SIG-M5 (cell line): Measurements from ENCODE around the gene EPX.

Source experiments
- DNase-seq: peaks from one replicate; lab custom pipeline; 2025; lab: John Stamatoyannopoulos, UW

EPX gene

GRCh38 chr17:58184986-58185761 is 7.4 kb upstream of the EPX start:
- no peak for DNase-seq

GRCh38 chr17:58186591-58186990 is 5.9 kb upstream of the EPX start:
- no peak for DNase-seq

DNA sequence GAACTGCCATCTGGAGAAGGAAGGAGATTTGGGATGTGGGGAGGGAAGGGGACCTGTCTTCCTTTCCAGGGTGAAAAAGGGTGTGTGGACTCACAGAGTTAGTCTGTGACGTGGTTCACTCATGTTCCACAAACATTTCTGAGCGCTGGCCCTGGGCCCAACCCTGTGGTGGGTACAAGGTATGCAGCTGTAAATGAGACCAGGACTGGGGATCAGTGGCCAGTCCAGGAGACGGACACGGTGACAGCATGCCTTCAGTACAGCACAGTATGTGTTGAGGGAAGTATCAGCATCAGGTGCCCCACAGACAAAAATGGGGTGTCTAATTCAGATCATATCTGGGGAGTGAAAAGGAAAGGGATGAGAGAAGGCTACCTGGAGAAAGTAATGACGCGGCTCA is 5.5 kb upstream of the EPX start:
- DNase-seq: no peak

GRCh38 chr17:58187675-58188074 is 4.9 kb upstream of the EPX start:
- DNase-seq: no peak

GRCh38 chr17:58189436-58190146 is 2.9 kb upstream of the EPX start:
- DNase-seq: no peak

DNA sequence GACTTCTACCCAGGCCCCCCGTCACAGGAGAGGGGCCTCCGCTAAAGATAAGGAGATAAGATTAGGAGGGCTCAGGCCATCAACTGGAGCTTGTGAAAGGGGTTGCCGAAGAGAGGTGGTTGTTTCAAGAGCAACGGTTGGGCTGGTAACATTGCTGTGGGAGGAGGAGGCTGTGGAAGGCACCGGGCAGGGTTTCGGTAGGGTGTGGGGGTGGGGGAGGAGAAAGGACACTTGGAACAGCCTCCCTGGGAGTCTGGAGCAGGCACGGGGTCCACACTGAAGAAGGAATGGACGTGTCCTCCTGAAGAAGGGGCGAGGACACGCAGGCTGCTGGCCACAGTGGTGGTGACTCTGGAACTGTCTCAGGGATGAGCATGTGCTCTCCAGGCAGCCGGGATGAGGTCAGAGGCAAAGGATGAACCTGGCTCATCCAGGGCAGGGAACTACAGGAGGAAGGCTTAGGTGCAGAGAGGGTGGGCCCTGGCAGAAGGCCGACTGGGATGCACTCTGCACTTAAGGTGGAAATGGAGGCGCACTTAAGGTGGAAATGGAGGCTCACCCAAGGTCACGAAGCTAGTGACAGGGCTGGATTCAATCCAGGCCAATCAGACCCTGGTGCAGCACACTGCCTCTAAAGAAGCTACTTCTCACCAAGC is 1.2 kb upstream of the EPX start:
- no peak for DNase-seq

DNA sequence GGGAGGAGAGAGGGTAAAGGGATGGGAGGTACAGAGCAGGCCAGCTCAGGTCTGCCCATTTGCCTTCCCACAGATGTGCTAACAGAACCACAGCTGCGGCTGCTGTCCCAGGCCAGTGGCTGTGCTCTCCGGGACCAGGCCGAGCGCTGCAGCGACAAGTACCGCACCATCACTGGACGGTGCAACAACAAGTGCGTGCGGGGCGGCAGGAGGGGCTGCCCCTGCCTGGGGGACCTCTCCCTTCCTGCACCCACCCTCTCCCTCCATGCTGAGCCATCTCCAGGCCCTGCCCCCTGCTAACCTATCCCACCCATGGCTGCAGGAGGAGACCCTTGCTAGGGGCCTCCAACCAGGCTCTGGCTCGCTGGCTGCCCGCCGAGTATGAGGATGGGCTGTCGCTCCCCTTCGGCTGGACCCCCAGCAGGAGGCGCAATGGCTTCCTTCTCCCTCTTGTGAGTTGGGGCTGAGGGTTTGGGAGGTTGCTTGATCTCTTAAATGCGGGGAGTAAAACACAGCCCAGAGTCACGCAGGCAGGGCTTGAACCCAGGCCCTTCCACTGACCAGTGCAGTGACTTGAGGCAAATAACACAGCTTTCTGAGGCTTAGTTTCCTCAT is 1.2 kb downstream of the EPX start:
- DNase-seq: no peak

GRCh38 chr17:58195518-58196123 is 3.1 kb downstream of the EPX start:
- DNase-seq: no peak

GRCh38 chr17:58196610-58197009 is 4.1 kb downstream of the EPX start:
- no peak for DNase-seq

GRCh38 chr17:58200024-58200633 is 7.6 kb downstream of the EPX start:
- DNase-seq: no peak

DNA sequence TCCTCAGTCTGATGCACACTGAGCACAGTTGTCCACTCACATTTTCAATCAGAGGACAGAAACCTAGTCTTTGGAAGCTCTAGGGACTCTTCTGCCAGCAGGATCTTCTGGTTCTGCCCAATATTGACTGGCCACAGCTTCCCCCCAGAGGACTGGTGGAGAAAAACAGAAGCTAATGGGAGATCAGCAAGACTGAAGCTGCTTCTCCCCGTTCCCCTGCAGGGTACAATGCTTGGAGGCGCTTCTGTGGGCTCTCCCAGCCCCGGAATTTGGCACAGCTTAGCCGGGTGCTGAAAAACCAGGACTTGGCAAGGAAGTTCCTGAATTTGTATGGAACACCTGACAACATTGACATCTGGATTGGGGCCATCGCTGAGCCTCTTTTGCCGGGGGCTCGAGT is 10.3 kb downstream of the EPX start:
- DNase-seq: no peak

- no peak for DNase-seq
These were observed 12.3 kb downstream of the EPX start for GRCh38 chr17:58204796-58205195.

DNA sequence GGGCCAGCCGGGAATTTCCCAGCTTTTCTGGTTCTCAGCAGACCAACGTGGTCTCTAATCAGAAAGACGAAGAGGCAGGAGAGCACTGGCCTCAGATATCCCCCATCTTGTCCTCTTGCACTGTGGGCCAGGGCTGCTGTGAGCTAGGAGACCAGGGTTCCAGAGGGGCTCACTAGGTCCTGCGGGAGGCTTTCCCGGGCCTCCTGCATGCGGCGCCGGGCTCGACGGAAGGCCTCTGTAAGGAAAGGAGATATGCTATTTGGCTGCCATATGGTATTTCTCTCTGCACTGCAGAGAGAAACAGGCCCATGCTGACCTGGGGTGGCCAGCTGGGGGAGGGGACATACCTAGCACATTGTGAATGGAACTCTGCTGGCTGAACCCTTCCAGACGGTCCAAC is 13.4 kb downstream of the EPX start:
- no peak for DNase-seq

DNA sequence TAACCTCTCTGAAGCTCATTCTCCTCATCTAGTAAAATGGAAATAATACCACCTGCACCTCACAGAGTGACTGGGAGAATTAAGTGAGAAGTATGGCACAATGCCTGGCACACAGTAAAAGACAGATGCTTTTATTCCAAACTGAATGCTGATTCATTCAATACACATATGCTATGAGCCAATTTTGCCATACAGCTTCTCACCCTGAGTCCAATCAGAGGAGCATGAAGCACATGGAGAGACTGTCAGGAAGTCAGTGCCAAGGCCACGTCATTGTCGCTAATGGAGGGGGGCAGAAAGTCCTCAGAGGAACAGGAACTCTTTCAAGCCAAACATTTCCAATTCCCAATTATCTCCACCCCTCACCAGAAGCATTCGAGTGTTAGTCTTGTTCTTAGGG is 14.9 kb downstream of the EPX start:
- no peak for DNase-seq

DNA sequence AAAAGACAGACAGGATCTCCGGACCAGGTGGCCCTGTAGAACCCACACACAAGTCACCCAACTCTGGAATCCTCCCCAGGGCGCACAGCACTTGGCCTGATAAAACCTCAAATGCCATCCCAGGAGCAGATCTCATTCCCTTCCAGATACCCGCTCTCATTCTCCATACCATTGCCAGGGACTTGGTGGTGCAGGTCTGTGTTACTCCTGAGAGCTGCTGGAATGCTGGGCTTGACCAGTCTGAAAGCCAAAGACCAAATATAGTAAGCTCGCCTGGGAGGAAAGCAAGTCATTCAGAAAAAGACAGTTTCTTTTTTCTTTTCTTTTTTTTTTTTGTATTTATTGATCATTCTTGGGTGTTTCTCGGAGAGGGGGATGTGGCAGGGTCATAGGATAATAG is 15.8 kb downstream of the EPX start:
- DNase-seq: no peak

DNA sequence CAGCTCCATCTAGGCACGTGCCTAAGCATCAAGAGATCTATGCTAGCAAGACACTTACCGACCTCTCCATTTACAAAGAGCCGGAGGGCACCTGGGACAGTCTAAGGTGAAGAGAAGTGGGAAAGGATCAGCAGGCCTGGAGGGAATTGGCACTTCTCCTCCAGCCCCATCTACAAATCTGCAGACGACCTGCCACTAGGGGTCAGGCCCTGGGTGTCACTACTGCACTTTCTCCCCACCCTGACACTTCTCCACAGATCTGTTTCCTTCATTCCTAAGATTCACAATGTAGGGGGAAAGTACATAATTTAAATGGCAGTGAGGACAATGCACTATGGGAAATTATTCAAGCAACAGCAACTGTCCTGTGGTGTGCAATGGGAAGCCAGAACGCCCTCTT is 18.4 kb downstream of the EPX start:
- DNase-seq: no peak

- DNase-seq: no peak
These were observed 23.2 kb downstream of the EPX start for GRCh38 chr17:58215685-58216084.

GRCh38 chr17:58217766-58218165 is 25.2 kb downstream of the EPX start:
- no peak for DNase-seq

GRCh38 chr17:58219007-58219788 is 26.7 kb downstream of the EPX start, which contains the start of gene MKS1:
Gene MKS1 (minus strand): TSS chr17:58219255. CDS start chr17:58219230, 25 bp downstream.
- peak; percentile 71 for DNase-seq

- no peak for DNase-seq
These were observed 27.3 kb downstream of the EPX start for GRCh38 chr17:58219789-58220183.

- DNase-seq: no peak
These were observed 31.8 kb downstream of the EPX start for GRCh38 chr17:58224315-58224714.
